ENCODE measurements around the gene GLIPR1L2. TPM values are rescaled to one million over a fixed set of nuclear protein-coding genes. Genes with fewer than 3 reads are reported as not detected.

The GLIPR1L2 gene
- total RNA-seq, 1 experiment from 2014 or later = 0.35 TPM

GRCh38 chr12:75407683-75408082 is 16.8 kb downstream of the GLIPR1L2 start:
- Mint-ChIP-seq H3K4me3 (no peak overlapping the region), H3K27ac (no peak overlapping the region), H3K4me1 (peaks cover 5 to 7% of the 10 kb centered on the region in 2 experiments; a peak in 3 of 4 replicates), H3K36me3 (ENCODE audit: insufficient read depth in 1 of 3, low read depth in 3 of 3) (peaks cover 0 to 4% (median 2%) of the 10 kb centered on the region in 3 experiments; a peak in 2 of 7 replicates), H3K9me3 (peaks cover 0 to 4% of the 10 kb centered on the region in 2 experiments; a peak in 2 of 5 replicates), H3K27me3 (ENCODE audit: low read depth) (peaks cover 2% of the 10 kb centered on the region; the same call in 1 of the 2 replicates)
- Histone ChIP-seq H3K27ac (ENCODE audit: insufficient read length, low read depth, low read length) (no peak overlapping the region), H2AK5ac (ENCODE audit: insufficient read length, low read length) (no peak overlapping the region), H3K27me3 (ENCODE audit: insufficient read depth, low read length) (no peaks in the 10 kb centered on the region), H3T11ph (ENCODE audit: low read length) (no peak overlapping the region), H2BK12ac (ENCODE audit: insufficient read length, low read depth, low read length) (no peak overlapping the region), H2BK120ac (ENCODE audit: low read depth, low read length, poor library complexity, severe bottlenecking) (no peak overlapping the region), H2BK15ac (ENCODE audit: low read depth, low read length) (no peak overlapping the region), H2BK5ac (ENCODE audit: insufficient read length, low read length) (no peak overlapping the region), H3K9ac (ENCODE audit: extremely low read depth, insufficient read length, low read length) (no peak overlapping the region), H4K91ac (ENCODE audit: insufficient read length, low read depth, low read length) (no peak overlapping the region), H3K23ac (ENCODE audit: insufficient read length, low read depth, low read length) (no peak overlapping the region), H2BK20ac (ENCODE audit: low read depth, low read length, poor library complexity, severe bottlenecking) (no peak overlapping the region), H4K20me1 (ENCODE audit: control insufficient read depth, insufficient read depth, insufficient read length) (no peaks in the 10 kb centered on the region), H3K79me1 (ENCODE audit: insufficient read depth, low read depth, low read length, poor library complexity, severe bottlenecking) (no peaks in the 10 kb centered on the region), H2AFZ (ENCODE audit: low read length) (no peak overlapping the region), H3K56ac (ENCODE audit: insufficient read length, low read depth, low read length) (no peak overlapping the region), H3K4me2 (ENCODE audit: insufficient read depth, insufficient read length, low read length) (no peak overlapping the region), H3K4ac (ENCODE audit: low read depth, low read length) (no peak overlapping the region), H4K5ac (ENCODE audit: insufficient read length, low read depth, low read length) (no peak overlapping the region), H3K9me3 (ENCODE audit: control insufficient read depth, low read depth, low read length) (no peaks in the 10 kb centered on the region), H3K18ac (ENCODE audit: insufficient read length, low read depth, low read length) (no peak overlapping the region), H3K14ac (ENCODE audit: insufficient read depth, low read length) (no peak overlapping the region), H3K4me1 (ENCODE audit: insufficient read depth, low read length) (no peaks in the 10 kb centered on the region), H3K23me2 (ENCODE audit: insufficient read length, low read depth, low read length, poor library complexity, severe bottlenecking) (no peaks in the 10 kb centered on the region), H4K8ac (replicated peaks; ENCODE audit: insufficient read length, low read depth, low read length) (no peak overlapping the region), H3K79me2 (ENCODE audit: insufficient read depth, low read length) (no peaks in the 10 kb centered on the region)
- TF ChIP-seq CTCF (conservative IDR thresholded peaks at IDR 0.05) = no peak
- DNase-seq = no peak

All from H9 (cell line).